Lung (tissue), 12 donors: ENCODE data around the gene MFAP5. TPM values are rescaled to one million over a fixed set of nuclear protein-coding genes. Genes with fewer than 3 reads are reported as not detected.

ENCODE experiments used
- ATAC-seq: fragments of 200-7000 bp; cut with Tn5 transposase; one replicate; pipeline ENCODE4 v1.9.1; 2020; ENCODE audit warnings: moderate number of reproducible peaks; ENCODE audit not compliant: insufficient read depth, low FRiP score
- DNase-seq, 3 donors: peaks; one replicate each; pipeline ENCODE4 v3.0.0-alpha.2; 2013 to 2017
- H3K27ac ChIP-seq, 2 donors: one replicate each; pipeline ENCODE4 v1.5.1; 2013; ENCODE audit warnings: mild to moderate bottlenecking in 2 of 2, moderate library complexity in 2 of 2, control low read depth in 1 of 2, inconsistent platforms in 1 of 2, low read depth in 1 of 2, low read length in 1 of 2
- H3K27me3 ChIP-seq, 3 donors: one replicate each; pipeline ENCODE4 v1.5.1; 2013; ENCODE audit warnings: low read length in 2 of 3; ENCODE audit not compliant: control insufficient read depth in 3 of 3, insufficient read depth in 3 of 3
- H3K36me3 ChIP-seq, 4 donors: one replicate each; pipeline ENCODE4 v1.5.1; 2013; ENCODE audit warnings: low read length in 4 of 4, mild to moderate bottlenecking in 1 of 4, moderate library complexity in 1 of 4; ENCODE audit not compliant: control insufficient read depth in 4 of 4, insufficient read depth in 4 of 4
- H3K4me1 ChIP-seq, 5 donors: one replicate each; pipeline ENCODE4 v1.5.1; 2013; ENCODE audit warnings: low read length in 5 of 5, mild to moderate bottlenecking in 2 of 5, moderate library complexity in 1 of 5; ENCODE audit not compliant: control insufficient read depth in 5 of 5, insufficient read depth in 5 of 5
- H3K4me3 ChIP-seq: one replicate; pipeline ENCODE4 v1.5.1; 2013; ENCODE audit warnings: mild to moderate bottlenecking, control low read depth, moderate library complexity
- H3K9ac ChIP-seq, 2 donors: one replicate each; pipeline ENCODE4 v1.5.1; 2013; ENCODE audit warnings: low read length in 2 of 2, control low read depth in 1 of 2; ENCODE audit not compliant: insufficient read depth in 1 of 2
- H3K9me3 ChIP-seq, 4 donors: one replicate each; pipeline ENCODE4 v1.5.1; 2013; ENCODE audit warnings: low read length in 3 of 4, mild to moderate bottlenecking in 1 of 4, moderate library complexity in 1 of 4; ENCODE audit not compliant: control insufficient read depth in 4 of 4, insufficient read depth in 3 of 4
- WGBS, 2 donors: extraction: QIAGEN DNeasy Blood & Tissue Kit; methylation state at CpG; one replicate each; pipeline ENCODE4 v1.1.7; 2013; 5-methylcytosine and 5-hydroxymethylcytosine counted together
- polyA plus RNA-seq, 2 donors: library from polyadenylated mRNA; stranded (reverse); fragments of 200-250 nt; gene quantifications; one replicate each; pipeline ENCODE4 v1.2.1, GENCODE V29; 2013
- total RNA-seq, 2 donors: library from RNA; depleted of rRNA in 1 of 2; stranded (reverse); fragments of >200 nt in 1 of 2; gene quantifications; one replicate each; pipeline ENCODE4 v1.2.1, GENCODE V29; 2014 to 2021
- TF ChIP-seq, protein P1 (sequence below): IDR thresholded peaks from 2 replicates; pipeline ENCODE4 v1.5.1; 2012; ENCODE audit warnings: mild to moderate bottlenecking; ENCODE audit errors: control extremely low read depth, extremely low read depth
- donor health status: control.
- donor health status: control.
- donor health status: Bipolar disorder and iron deficiency.
- donor health status: healthy.
- donor health status: DM: yes; HTN: yes; CAD: no.

MFAP5 gene
- total and polyA plus RNA-seq, 4 donors: 1.6 to 10.0 (median 3.5) TPM

- Histone ChIP-seq H3K9ac (no peak overlapping the region), H3K36me3 (no peaks in the 10 kb centered on the region), H3K9me3 (no peaks in the 10 kb centered on the region), H3K27ac (no peak overlapping the region), H3K27me3 (no peaks in the 10 kb centered on the region), H3K4me3 (no peak overlapping the region), H3K4me1 (no peaks in the 10 kb centered on the region)
- no peak for ATAC-seq
- 86 to 93% methylated on average over 5 of the region's 5 CpGs for WGBS, 2 donors
- TF ChIP-seq, protein P1, sequence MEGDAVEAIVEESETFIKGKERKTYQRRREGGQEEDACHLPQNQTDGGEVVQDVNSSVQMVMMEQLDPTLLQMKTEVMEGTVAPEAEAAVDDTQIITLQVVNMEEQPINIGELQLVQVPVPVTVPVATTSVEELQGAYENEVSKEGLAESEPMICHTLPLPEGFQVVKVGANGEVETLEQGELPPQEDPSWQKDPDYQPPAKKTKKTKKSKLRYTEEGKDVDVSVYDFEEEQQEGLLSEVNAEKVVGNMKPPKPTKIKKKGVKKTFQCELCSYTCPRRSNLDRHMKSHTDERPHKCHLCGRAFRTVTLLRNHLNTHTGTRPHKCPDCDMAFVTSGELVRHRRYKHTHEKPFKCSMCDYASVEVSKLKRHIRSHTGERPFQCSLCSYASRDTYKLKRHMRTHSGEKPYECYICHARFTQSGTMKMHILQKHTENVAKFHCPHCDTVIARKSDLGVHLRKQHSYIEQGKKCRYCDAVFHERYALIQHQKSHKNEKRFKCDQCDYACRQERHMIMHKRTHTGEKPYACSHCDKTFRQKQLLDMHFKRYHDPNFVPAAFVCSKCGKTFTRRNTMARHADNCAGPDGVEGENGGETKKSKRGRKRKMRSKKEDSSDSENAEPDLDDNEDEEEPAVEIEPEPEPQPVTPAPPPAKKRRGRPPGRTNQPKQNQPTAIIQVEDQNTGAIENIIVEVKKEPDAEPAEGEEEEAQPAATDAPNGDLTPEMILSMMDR: no peak
- no peak for DNase-seq
Observed at GRCh38 chr12:8647968-8648367, 14.7 kb downstream of the MFAP5 start.

GRCh38 chr12:8644345-8645248 is 18.0 kb downstream of the MFAP5 start:
- TF ChIP-seq, protein P1: no peak
- Histone ChIP-seq H3K36me3 (no peaks in the 10 kb centered on the region), H3K27me3 (no peaks in the 10 kb centered on the region), H3K9ac (no peak overlapping the region), H3K9me3 (no peaks in the 10 kb centered on the region), H3K4me3 (no peak overlapping the region), H3K27ac (no peak overlapping the region), H3K4me1 (no peaks in the 10 kb centered on the region)
- 44 to 59% methylated on average over 5 of the region's 5 CpGs for WGBS, 2 donors
- DNase-seq (no peak), ATAC-seq (no peak)

- no peaks in the 10 kb centered on the region for H3K36me3 ChIP-seq
- H3K9me3 ChIP-seq: no peaks in the 10 kb centered on the region
- no peak overlapping the region for H3K9ac ChIP-seq
- H3K4me1 ChIP-seq: no peaks in the 10 kb centered on the region
- 98 to 100% methylated on average over 1 of the region's 1 CpG for WGBS, 2 donors
- DNase-seq (no peak), ATAC-seq (no peak)
- H3K27ac ChIP-seq: no peak overlapping the region
- H3K4me3 ChIP-seq: no peak overlapping the region
- no peaks in the 10 kb centered on the region for H3K27me3 ChIP-seq
- TF ChIP-seq, protein P1: no peak
Observed at GRCh38 chr12:8642775-8643174, 19.9 kb downstream of the MFAP5 start.
